Nephron (organoid): ENCODE measurements around the gene TMEM151B.
"Not testable (repeated sequence)": the region's sequence is repeated elsewhere in the genome, so short reads cannot be mapped to it uniquely, and the experiment has no call there.

Experiments
- H3K27ac Mint-ChIP-seq, 3 experiments: 2 replicates each; pipeline ENCODE4 v1.8.0; 2020; ENCODE audit warnings: mixed read lengths in 3 of 3, mild to moderate bottlenecking in 2 of 3, moderate library complexity in 1 of 3
- H3K27me3 Mint-ChIP-seq: 2 replicates; pipeline ENCODE4 v1.8.0; 2021; ENCODE audit warnings: low read depth, mild to moderate bottlenecking, moderate library complexity, mixed read lengths
- H3K36me3 Mint-ChIP-seq: 2 replicates; pipeline ENCODE4 v1.8.0; 2020; ENCODE audit warnings: low read depth, mixed read lengths
- H3K4me1 Mint-ChIP-seq: 2 replicates; pipeline ENCODE4 v1.8.0; 2020; ENCODE audit warnings: mixed read lengths
- H3K4me3 Mint-ChIP-seq, 3 experiments: 2 replicates each; pipeline ENCODE4 v1.8.0; 2020; ENCODE audit warnings: mild to moderate bottlenecking in 3 of 3, mixed read lengths in 3 of 3, moderate library complexity in 2 of 3
- H3K9me3 Mint-ChIP-seq: 2 replicates; pipeline ENCODE4 v1.8.0; 2020; ENCODE audit warnings: mixed read lengths
- CTCF ChIP-seq, 3 experiments: fragments of 200-600 bp; sonication (generic); IDR thresholded peaks; one replicate each; pipeline ENCODE4 v1.5.0; 2021; ENCODE audit warnings: antibody characterized with exemption in 3 of 3; ENCODE audit not compliant: unreplicated experiment in 3 of 3

TMEM151B gene

GRCh38 chr6:44230034-44230675, 40.1 kb upstream of the TMEM151B start:
- Mint-ChIP-seq H3K36me3 (no peaks in the 10 kb centered on the region), H3K4me3 (no peak overlapping the region), H3K27ac (no peak overlapping the region), H3K4me1 (peaks cover 66% of the 10 kb centered on the region), H3K9me3 (no peaks in the 10 kb centered on the region), H3K27me3 (peaks cover 3% of the 10 kb centered on the region)
- TF ChIP-seq CTCF (IDR thresholded peaks at IDR 0.05; ENCODE audit: unreplicated experiment in 3 of 3) = no peak

- peak overlapping the region in 1 of 3 experiments; percentile 36 for H3K27ac Mint-ChIP-seq
- H3K4me3 Mint-ChIP-seq, H3K36me3 Mint-ChIP-seq, H3K27me3 Mint-ChIP-seq, H3K9me3 Mint-ChIP-seq: not testable (repeated sequence)
- H3K4me1 Mint-ChIP-seq = peaks cover 61% of the 10 kb centered on the region
These were observed 38.8 kb upstream of the TMEM151B start for GRCh38 chr6:44231426-44231825.

DNA sequence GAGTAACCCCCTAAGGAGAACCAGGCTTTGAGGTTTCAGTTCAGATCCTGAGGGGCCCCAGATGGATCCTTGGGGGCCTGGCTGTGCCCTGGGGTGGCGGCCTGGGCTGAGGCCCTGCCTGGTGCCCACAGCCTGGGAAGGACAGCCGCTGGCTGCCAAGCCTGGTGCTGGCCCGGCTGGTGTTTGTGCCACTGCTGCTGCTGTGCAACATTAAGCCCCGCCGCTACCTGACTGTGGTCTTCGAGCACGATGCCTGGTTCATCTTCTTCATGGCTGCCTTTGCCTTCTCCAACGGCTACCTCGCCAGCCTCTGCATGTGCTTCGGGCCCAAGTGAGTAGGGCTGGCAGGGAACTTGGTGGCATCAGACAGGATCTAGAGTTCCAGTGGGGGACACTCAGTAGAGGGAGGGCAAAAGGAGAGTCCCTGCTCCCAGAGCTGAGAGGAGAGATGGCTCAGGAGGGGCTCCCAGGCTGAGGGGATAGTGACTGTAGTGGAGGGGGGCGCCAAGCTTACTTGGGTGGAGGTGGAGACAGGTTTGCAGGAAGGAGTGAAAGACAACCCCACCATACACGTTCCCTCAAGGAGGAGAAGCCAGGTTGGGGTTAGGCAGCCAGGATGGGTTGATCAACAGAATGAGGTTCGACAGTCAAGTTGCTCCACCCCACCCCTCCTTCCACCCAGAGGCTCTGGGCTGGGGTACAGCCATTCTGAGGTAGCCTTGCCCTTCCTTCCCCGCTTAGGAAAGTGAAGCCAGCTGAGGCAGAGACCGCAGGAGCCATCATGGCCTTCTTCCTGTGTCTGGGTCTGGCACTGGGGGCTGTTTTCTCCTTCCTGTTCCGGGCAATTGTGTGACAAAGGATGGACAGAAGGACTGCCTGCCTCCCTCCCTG, 37.3 kb upstream of the TMEM151B start:
- Mint-ChIP-seq H3K4me1 (peaks cover 53% of the 10 kb centered on the region), H3K27ac (peak overlapping the region in 1 of 3 experiments; percentile 90), H3K36me3 (no peaks in the 10 kb centered on the region), H3K4me3 (no peak overlapping the region), H3K9me3 (no peaks in the 10 kb centered on the region), H3K27me3 (peaks cover 3% of the 10 kb centered on the region)
- TF ChIP-seq CTCF (IDR thresholded peaks at IDR 0.05; ENCODE audit: unreplicated experiment in 3 of 3) = no peak

GRCh38 chr6:44233567-44234100, 36.6 kb upstream of the TMEM151B start:
- H3K27ac Mint-ChIP-seq = peak overlapping the region; percentile 90 to 91 (median 91)
- no peak overlapping the region for H3K4me3 Mint-ChIP-seq
- no peaks in the 10 kb centered on the region for H3K9me3 Mint-ChIP-seq
- peaks cover 3% of the 10 kb centered on the region for H3K27me3 Mint-ChIP-seq
- no peaks in the 10 kb centered on the region for H3K36me3 Mint-ChIP-seq
- TF ChIP-seq CTCF (IDR thresholded peaks at IDR 0.05; ENCODE audit: unreplicated experiment in 3 of 3) = no peak
- H3K4me1 Mint-ChIP-seq = peaks cover 54% of the 10 kb centered on the region

GRCh38 chr6:44234101-44235025, 35.9 kb upstream of the TMEM151B start:
- peak overlapping the region in 2 of 3 experiments; percentile 19 to 42 for H3K4me3 Mint-ChIP-seq
- H3K27ac Mint-ChIP-seq = peak overlapping the region; percentile 90 to 91 (median 91)
- peaks cover 46% of the 10 kb centered on the region for H3K4me1 Mint-ChIP-seq
- peaks cover 5% of the 10 kb centered on the region for H3K27me3 Mint-ChIP-seq
- no peaks in the 10 kb centered on the region for H3K9me3 Mint-ChIP-seq
- TF ChIP-seq CTCF (IDR thresholded peaks at IDR 0.05; ENCODE audit: unreplicated experiment in 3 of 3) = peak; percentile 58 to 64 (median 60)
- no peaks in the 10 kb centered on the region for H3K36me3 Mint-ChIP-seq
